Naive thymus-derived CD4-positive, alpha-beta T cell (primary cell): Measurements from ENCODE around the gene DMAC2. TPM values are rescaled to one million over a fixed set of nuclear protein-coding genes. Genes with fewer than 3 reads are reported as not detected.

ENCODE experiments used
- ATAC-seq: fragments of 150-1000 bp; cut with Tn5 transposase; 2 replicates; pipeline ENCODE4 v1.10.0; 2021; ENCODE audit warnings: mild to moderate bottlenecking, moderate library complexity
- CTCF ChIA-PET: fragments of 350-600 bp; sonication (Branson Sonifier 250); formaldehyde crosslinking; loops from one replicate; lab custom pipeline; 2021; ENCODE audit warnings: antibody characterized with exemption; lab: Charles Lee
- POLR2A ChIA-PET: fragments of 350-600 bp; sonication (Branson Sonifier 250); formaldehyde crosslinking; loops from one replicate; lab custom pipeline; 2021; ENCODE audit warnings: antibody characterized with exemption, inconsistent platforms; lab: Charles Lee
- DNase-seq, 9 donors: peaks; one replicate each; pipeline versions ENCODE4 v3.0.0 to v3.0.0-alpha.2; 2020 to 2022; ENCODE audit warnings: mixed read lengths in 1 of 9
- H3K27ac ChIP-seq: one replicate; pipeline ENCODE4 v1.7.0; 2013; ENCODE audit warnings: mild to moderate bottlenecking, low read depth, low read length, moderate library complexity
- H3K27me3 ChIP-seq, 2 donors: one replicate each; pipeline ENCODE4 v1.7.0; 2013; ENCODE audit warnings: low read length in 2 of 2, mild to moderate bottlenecking in 2 of 2, moderate library complexity in 2 of 2; ENCODE audit not compliant: control insufficient read depth in 2 of 2, insufficient read depth in 2 of 2
- H3K36me3 ChIP-seq, 3 experiments: 1 replicate in 2 of 3; 2 replicates in 1 of 3; pipeline ENCODE4 v1.7.0; 2013; ENCODE audit warnings: low read length in 3 of 3, mild to moderate bottlenecking in 3 of 3, moderate library complexity in 1 of 3; ENCODE audit not compliant: insufficient read depth in 3 of 3, control insufficient read depth in 2 of 3
- H3K4me1 ChIP-seq, 2 donors: one replicate each; pipeline ENCODE4 v1.7.0; 2013; ENCODE audit warnings: low read length in 2 of 2, mild to moderate bottlenecking in 2 of 2, moderate library complexity in 1 of 2; ENCODE audit not compliant: control insufficient read depth in 2 of 2, insufficient read depth in 2 of 2
- H3K4me3 ChIP-seq: 2 replicates; pipeline ENCODE4 v1.7.0; 2013; ENCODE audit warnings: mild to moderate bottlenecking, low read length
- H3K9me3 ChIP-seq, 3 experiments: 1 replicate in 2 of 3; 2 replicates in 1 of 3; pipeline ENCODE4 v1.7.0; 2013; ENCODE audit warnings: low read length in 3 of 3; ENCODE audit not compliant: control insufficient read depth in 2 of 3
- H3K27ac Mint-ChIP-seq, 9 donors: one replicate each; pipeline ENCODE4 v1.8.0; 2020 to 2022; ENCODE audit warnings: mixed read lengths in 9 of 9, mild to moderate bottlenecking in 8 of 9, moderate library complexity in 5 of 9, inconsistent platforms in 2 of 9
- H3K27me3 Mint-ChIP-seq, 5 donors: one replicate each; pipeline ENCODE4 v1.8.0; 2021 to 2022; ENCODE audit warnings: mixed read lengths in 5 of 5, mild to moderate bottlenecking in 1 of 5
- H3K36me3 Mint-ChIP-seq, 5 donors: one replicate each; pipeline ENCODE4 v1.8.0; 2020 to 2022; ENCODE audit warnings: mixed read lengths in 5 of 5, mild to moderate bottlenecking in 3 of 5, inconsistent platforms in 1 of 5
- H3K4me1 Mint-ChIP-seq, 7 donors: one replicate each; pipeline ENCODE4 v1.8.0; 2020 to 2022; ENCODE audit warnings: mixed read lengths in 7 of 7, mild to moderate bottlenecking in 3 of 7, inconsistent platforms in 1 of 7
- H3K4me3 Mint-ChIP-seq, 10 donors: one replicate each; pipeline ENCODE4 v1.8.0; 2020 to 2022; ENCODE audit warnings: mild to moderate bottlenecking in 10 of 10, mixed read lengths in 10 of 10, moderate library complexity in 6 of 10, inconsistent platforms in 2 of 10
- H3K9me3 Mint-ChIP-seq, 11 donors: one replicate each; pipeline ENCODE4 v1.8.0; 2020 to 2022; ENCODE audit warnings: mixed read lengths in 11 of 11, mild to moderate bottlenecking in 4 of 11, inconsistent platforms in 1 of 11, moderate library complexity in 1 of 11
- intact Hi-C, 2 donors: fragments of 100-400 bp; cut with micrococcal nuclease; formaldehyde crosslinking; loops; one replicate each; pipeline ENCODE4 v1.15.1; 2023
- polyA plus RNA-seq, 2 donors: library from polyadenylated mRNA; unstranded; fragments of 300-500 nt; fragmentation: Illumina TruSeq; gene quantifications; one replicate each; pipeline ENCODE4 v1.2.3, GENCODE V29; 2021
- total RNA-seq, 6 experiments: library from RNA in 5 of 6; stranded (reverse) in 5 of 6; gene quantifications; 1 replicate in 5 of 6; 2 replicates in 1 of 6; pipeline ENCODE4 v1.2.3 and lab custom pipeline; 2021 to 2026

DMAC2 gene
- total and polyA plus RNA-seq, 7 experiments from 2014 or later, result 22.2 to 53.7 (median 26.8) TPM

GRCh38 chr19:41401483-41401882 lies 38.2 kb downstream of the DMAC2 start:
- H3K27me3 ChIP-seq, result no peaks in the 10 kb centered on the region
- no peak overlapping the region for H3K4me3 ChIP-seq
- Mint-ChIP-seq H3K9me3 (no peaks in the 10 kb centered on the region), H3K27me3 (no peaks in the 10 kb centered on the region), H3K36me3 (peaks cover 0 to 4% (median 3%) of the 10 kb centered on the region in 5 donors), H3K4me1 (peaks cover 26 to 56% (median 42%) of the 10 kb centered on the region in 7 donors), H3K27ac (peak overlapping the region in 1 of 9 donors; percentile 54), H3K4me3 (no peak overlapping the region)
- H3K27ac ChIP-seq, result no peak overlapping the region
- ATAC-seq, result no peak
- ChIA-PET CTCF (no interaction called here), POLR2A (no interaction called here)
- H3K36me3 ChIP-seq, result peaks cover 0 to 17% (median 0%) of the 10 kb centered on the region in 3 experiments
- no peak for DNase-seq
- H3K4me1 ChIP-seq, result peaks cover 11 to 13% of the 10 kb centered on the region in 2 donors
- H3K9me3 ChIP-seq, result no peaks in the 10 kb centered on the region
- intact Hi-C loops, result no loop called here

- Mint-ChIP-seq H3K27ac (peak overlapping the region in 6 of 9 donors; percentile 1 to 100 (median 70)), H3K4me3 (peak overlapping the region; percentile 16 to 99 (median 96)), H3K4me1 (peaks cover 33 to 71% (median 55%) of the 10 kb centered on the region in 7 donors), H3K27me3 (no peaks in the 10 kb centered on the region), H3K36me3 (peaks cover 0 to 10% (median 6%) of the 10 kb centered on the region in 5 donors), H3K9me3 (no peaks in the 10 kb centered on the region)
- ChIA-PET POLR2A (interaction anchor here (0.5 to 4.3 kb wide), 3 partner anchors 13 to 35 kb away, joined by 3 to 20 read pairs (median 5); partner anchors contain the start of gene B9D2), CTCF (interaction anchor here (0.6 kb wide), 1 partner anchor 354 kb away, joined by 5 read pairs; no protein-coding TSS in a partner anchor)
- DNase-seq, result no peak
- no peak overlapping the region for H3K4me3 ChIP-seq
- peaks cover 19 to 23% of the 10 kb centered on the region in 2 donors for H3K4me1 ChIP-seq
- H3K27ac ChIP-seq, result no peak overlapping the region
- ATAC-seq, result no peak
- H3K27me3 ChIP-seq, result no peaks in the 10 kb centered on the region
- intact Hi-C loops, result loop anchor here (5.0 to 10.0 kb wide), 3 partner anchors 682 to 1023 kb away; partner anchors contain the start of genes COQ8B (in 1 of the 2), ITPKC (in 1 of the 2) and SERTAD3 (in 1 of the 2)
- H3K9me3 ChIP-seq, result no peaks in the 10 kb centered on the region
- H3K36me3 ChIP-seq, result peaks cover 0 to 11% (median 0%) of the 10 kb centered on the region in 3 experiments
Observed at GRCh38 chr19:41399525-41399924, 40.2 kb downstream of the DMAC2 start.

- DNase-seq, result no peak
- ChIA-PET POLR2A (interaction anchor here (0.5 to 4.3 kb wide), 6 partner anchors 14 to 46 kb away, joined by 3 to 20 read pairs (median 4); partner anchors contain the start of gene B9D2), CTCF (interaction anchor here (0.6 kb wide), 1 partner anchor 354 kb away, joined by 5 read pairs; no protein-coding TSS in a partner anchor)
- ATAC-seq, result no peak
- Histone ChIP-seq H3K27me3 (no peaks in the 10 kb centered on the region), H3K4me3 (no peak overlapping the region), H3K4me1 (peaks cover 19 to 23% of the 10 kb centered on the region in 2 donors), H3K36me3 (peaks cover 0 to 11% (median 0%) of the 10 kb centered on the region in 3 experiments), H3K9me3 (no peaks in the 10 kb centered on the region), H3K27ac (peak overlapping the region; percentile 89)
- Mint-ChIP-seq H3K9me3 (no peaks in the 10 kb centered on the region), H3K36me3 (peaks cover 0 to 10% (median 6%) of the 10 kb centered on the region in 5 donors), H3K27ac (peak overlapping the region in 7 of 9 donors; percentile 34 to 100 (median 99)), H3K4me1 (peaks cover 33 to 71% (median 55%) of the 10 kb centered on the region in 7 donors), H3K4me3 (peak overlapping the region; percentile 95 to 99 (median 98)), H3K27me3 (no peaks in the 10 kb centered on the region)
- intact Hi-C loops, result loop anchor here (5.0 to 10.0 kb wide), 3 partner anchors 682 to 1023 kb away; partner anchors contain the start of genes COQ8B (in 1 of the 2), ITPKC (in 1 of the 2) and SERTAD3 (in 1 of the 2)
Observed at GRCh38 chr19:41399091-41399490, 40.6 kb downstream of the DMAC2 start.

GRCh38 chr19:41398598-41398997 lies 41.1 kb downstream of the DMAC2 start:
- POLR2A ChIA-PET, result interaction anchor here (0.6 to 4.3 kb wide), 5 partner anchors 14 to 46 kb away, joined by 3 to 20 read pairs (median 4); partner anchors contain the start of gene B9D2

GRCh38 chr19:41398050-41398418 lies 41.7 kb downstream of the DMAC2 start:
- Mint-ChIP-seq H3K27ac (peak overlapping the region; percentile 99 to 100 (median 100)), H3K4me3 (peak overlapping the region; percentile 95 to 99 (median 98)), H3K4me1 (peaks cover 34 to 61% (median 53%) of the 10 kb centered on the region in 7 donors), H3K36me3 (peaks cover 0 to 10% (median 6%) of the 10 kb centered on the region in 5 donors), H3K9me3 (no peaks in the 10 kb centered on the region), H3K27me3 (no peaks in the 10 kb centered on the region)
- peak overlapping the region; percentile 96 for H3K4me3 ChIP-seq
- H3K4me1 ChIP-seq, result peaks cover 19 to 23% of the 10 kb centered on the region in 2 donors
- DNase-seq (peak in 1 of 9 donors; percentile 20), ATAC-seq (no peak)
- POLR2A ChIA-PET, result interaction anchor here (1.4 to 4.3 kb wide), 3 partner anchors 33 to 45 kb away, joined by 4 to 20 read pairs (median 4); partner anchors contain the start of gene B9D2
- H3K36me3 ChIP-seq, result peaks cover 0 to 14% (median 0%) of the 10 kb centered on the region in 3 experiments
- H3K9me3 ChIP-seq, result no peaks in the 10 kb centered on the region
- no peaks in the 10 kb centered on the region for H3K27me3 ChIP-seq
- peak overlapping the region; percentile 89 for H3K27ac ChIP-seq
- intact Hi-C loops, result loop anchor here (5.0 to 10.0 kb wide), 3 partner anchors 681 to 1024 kb away; partner anchors contain the start of genes COQ8B (in 1 of the 2), ITPKC (in 1 of the 2) and SERTAD3 (in 1 of the 2)
- CTCF ChIA-PET, result no interaction called here

More at GRCh38 chr19:41398598-41398997, 41.1 kb downstream of the DMAC2 start:
- intact Hi-C loops, result loop anchor here (5.0 to 10.0 kb wide), 3 partner anchors 681 to 1024 kb away; partner anchors contain the start of genes COQ8B (in 1 of the 2), ITPKC (in 1 of the 2) and SERTAD3 (in 1 of the 2)
- Mint-ChIP-seq H3K27me3 (no peaks in the 10 kb centered on the region), H3K4me1 (peaks cover 35 to 67% (median 58%) of the 10 kb centered on the region in 7 donors), H3K27ac (peak overlapping the region; percentile 99 to 100 (median 100)), H3K9me3 (no peaks in the 10 kb centered on the region), H3K4me3 (peak overlapping the region; percentile 95 to 99 (median 98)), H3K36me3 (peaks cover 0 to 10% (median 6%) of the 10 kb centered on the region in 5 donors)
- Histone ChIP-seq H3K4me3 (peak overlapping the region; percentile 96), H3K27me3 (no peaks in the 10 kb centered on the region), H3K27ac (peak overlapping the region; percentile 89), H3K4me1 (peaks cover 19 to 23% of the 10 kb centered on the region in 2 donors), H3K9me3 (no peaks in the 10 kb centered on the region), H3K36me3 (peaks cover 0 to 14% (median 0%) of the 10 kb centered on the region in 3 experiments)
- DNase-seq, result no peak
- CTCF ChIA-PET, result no interaction called here
- no peak for ATAC-seq
